GM12892 (cell line): Measurements from ENCODE around the gene KIAA1671.

Source experiments
- POLR2A ChIP-seq: IDR thresholded peaks from 2 replicates; pipeline ENCODE4 v1.6.1; 2011; ENCODE audit warnings: low read depth, low read length, control low read depth
- POLR2AphosphoS5 ChIP-seq: IDR thresholded peaks from 2 replicates; pipeline ENCODE4 v1.6.1; 2011; ENCODE audit warnings: low read depth, low read length, control low read depth

GRCh38 chr22:24983151-24983550 lies 30.6 kb downstream of the KIAA1671 start:
- TF ChIP-seq POLR2AphosphoS5 (no peak), POLR2A (no peak)
